Left ventricle myocardium inferior (tissue), 1 donor: ENCODE data around the gene RTP1. TPM values are rescaled to one million over a fixed set of nuclear protein-coding genes. Genes with fewer than 3 reads are reported as not detected.
A peak's percentile ranks its signal among the peaks of the same experiment; 100 is the strongest.

Experiments
- DNase-seq: peaks from one replicate; pipeline ENCODE4 v3.0.0-alpha.2; 2020
- H3K27ac ChIP-seq: fragments of 200-600 bp; replicated peaks from 2 replicates; pipeline ENCODE4 v1.8.0; 2021
- H3K27me3 ChIP-seq: fragments of 200-600 bp; 2 replicates; pipeline ENCODE4 v1.8.0; 2021; ENCODE audit warnings: low read depth
- H3K36me3 ChIP-seq: fragments of 200-600 bp; 2 replicates; pipeline ENCODE4 v1.8.0; 2021
- H3K4me1 ChIP-seq: fragments of 200-600 bp; 2 replicates; pipeline ENCODE4 v1.8.0; 2021
- H3K4me3 ChIP-seq: fragments of 200-600 bp; 2 replicates; pipeline ENCODE4 v1.8.0; 2021; ENCODE audit warnings: mild to moderate bottlenecking, moderate library complexity
- H3K9me3 ChIP-seq: fragments of 200-600 bp; replicated peaks from 2 replicates; pipeline ENCODE4 v1.8.0; 2021
- CTCF ChIP-seq: fragments of 200-600 bp; IDR thresholded peaks from 2 replicates; pipeline ENCODE4 v1.8.0; 2021; ENCODE audit warnings: antibody characterized with exemption, mild to moderate bottlenecking, borderline replicate concordance
- intact Hi-C: fragments of 100-400 bp; cut with micrococcal nuclease; formaldehyde crosslinking; loops from one replicate; pipeline ENCODE4 v1.11.0; 2022
- total RNA-seq: library from RNA; stranded (reverse); fragmentation: NEBNext Ultra II Directional; extraction: Animal tissue kit (Norgen Biotek cat#: 25700); gene quantifications from one replicate; pipeline ENCODE4 v1.2.1, GENCODE V29; 2021
- donor health status: DM: no; HTN: yes; CAD: no; lungs with severe emphysema.

The RTP1 gene
- total RNA-seq, 1 donor from 2014 or later = not detected

GRCh38 chr3:187209491-187209890 lies 12.2 kb downstream of the RTP1 start:
- intact Hi-C loops = no loop called here
- Histone ChIP-seq H3K36me3 (no peaks in the 10 kb centered on the region), H3K4me1 (peaks cover 25% of the 10 kb centered on the region), H3K27ac (no peak overlapping the region), H3K27me3 (no peaks in the 10 kb centered on the region), H3K4me3 (no peak overlapping the region), H3K9me3 (no peaks in the 10 kb centered on the region)
- TF ChIP-seq CTCF = no peak
- DNase-seq = no peak

- Histone ChIP-seq H3K27ac (peak overlapping the region; percentile 37), H3K9me3 (no peaks in the 10 kb centered on the region), H3K36me3 (no peaks in the 10 kb centered on the region), H3K27me3 (no peaks in the 10 kb centered on the region), H3K4me3 (no peak overlapping the region), H3K4me1 (peaks cover 25% of the 10 kb centered on the region)
- no peak for TF ChIP-seq CTCF
- intact Hi-C loops = loop anchor here (10.0 kb wide), 1 partner anchor 465 kb away; the partner anchor contains the start of gene SST
- DNase-seq = no peak
Measured at GRCh38 chr3:187210091-187210490, 12.8 kb downstream of the RTP1 start.

GRCh38 chr3:187210545-187211327 lies 13.4 kb downstream of the RTP1 start:
- H3K4me1 ChIP-seq = peaks cover 25% of the 10 kb centered on the region
- no peak for TF ChIP-seq CTCF
- no peaks in the 10 kb centered on the region for H3K36me3 ChIP-seq
- H3K27me3 ChIP-seq = no peaks in the 10 kb centered on the region
- no peak for DNase-seq
- no peak overlapping the region for H3K4me3 ChIP-seq
- no peaks in the 10 kb centered on the region for H3K9me3 ChIP-seq
- intact Hi-C loops = loop anchor here (10.0 kb wide), 1 partner anchor 464 kb away; the partner anchor contains the start of gene SST
- peak overlapping the region; percentile 31 for H3K27ac ChIP-seq

DNA sequence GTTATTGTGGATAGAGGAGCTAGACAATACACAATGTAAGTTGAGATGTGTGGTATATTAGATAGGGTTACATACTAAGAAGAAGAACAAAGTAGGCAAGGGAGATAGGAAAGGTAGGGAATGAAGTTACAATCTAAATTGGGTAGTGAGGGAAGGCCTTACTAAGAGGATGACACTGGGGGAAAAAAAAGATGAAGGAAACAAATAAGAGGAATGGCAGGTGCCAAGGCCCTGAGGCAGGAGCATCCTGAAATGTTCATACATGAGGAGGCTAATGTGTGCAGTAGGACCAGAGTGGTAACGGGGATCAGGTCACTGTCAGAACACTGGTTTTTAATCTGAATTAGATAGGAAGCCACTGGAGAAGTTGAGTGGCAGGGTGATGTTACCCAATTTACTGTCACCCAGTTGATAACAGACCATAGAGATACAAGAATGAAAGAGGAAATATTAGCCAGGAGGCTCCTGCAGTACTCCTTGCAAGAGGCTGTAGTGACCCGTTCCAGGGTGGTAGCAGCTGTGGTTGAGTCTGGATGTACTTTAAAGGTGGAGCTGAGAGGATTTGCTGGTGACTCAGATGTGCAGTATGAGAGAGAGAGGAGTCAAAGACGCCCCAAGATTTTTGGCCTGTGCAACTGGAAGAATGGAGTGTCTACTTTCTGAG lies 14.4 kb downstream of the RTP1 start:
- no peak for TF ChIP-seq CTCF
- Histone ChIP-seq H3K4me3 (no peak overlapping the region), H3K4me1 (peaks cover 25% of the 10 kb centered on the region), H3K27me3 (no peaks in the 10 kb centered on the region), H3K36me3 (no peaks in the 10 kb centered on the region), H3K9me3 (no peaks in the 10 kb centered on the region), H3K27ac (peak overlapping the region; percentile 63)
- no peak for DNase-seq
- intact Hi-C loops = loop anchor here (10.0 kb wide), 1 partner anchor 463 kb away; the partner anchor contains the start of gene SST

DNA sequence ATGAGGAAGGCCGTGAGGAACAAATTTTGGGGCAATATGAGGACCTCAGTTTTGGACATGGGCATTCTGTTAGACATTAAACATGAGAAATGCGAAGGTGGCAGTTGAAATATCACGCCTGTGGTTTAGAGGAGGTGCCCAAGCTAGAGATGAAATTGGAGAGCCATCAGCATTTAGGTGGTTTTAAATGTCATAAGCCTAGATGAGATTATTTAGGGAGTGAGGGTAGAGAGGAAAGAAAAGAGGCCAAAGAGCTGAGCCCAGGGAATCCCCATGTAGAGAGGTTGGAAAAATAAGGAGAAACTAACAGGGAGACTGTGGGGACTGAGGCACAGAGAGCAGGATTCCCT lies 14.9 kb downstream of the RTP1 start:
- no peaks in the 10 kb centered on the region for H3K27me3 ChIP-seq
- peaks cover 25% of the 10 kb centered on the region for H3K4me1 ChIP-seq
- no peak for DNase-seq
- no peaks in the 10 kb centered on the region for H3K36me3 ChIP-seq
- no peak for TF ChIP-seq CTCF
- no peak overlapping the region for H3K4me3 ChIP-seq
- H3K27ac ChIP-seq = peak overlapping the region; percentile 63
- intact Hi-C loops = loop anchor here (10.0 kb wide), 1 partner anchor 463 kb away; the partner anchor contains the start of gene SST
- no peaks in the 10 kb centered on the region for H3K9me3 ChIP-seq
